Calu3 (cell line): ENCODE measurements around the gene UGT2B15. TPM values are rescaled to one million over a fixed set of nuclear protein-coding genes. Genes with fewer than 3 reads are reported as not detected.
"Not testable (repeated sequence)": the region's sequence is repeated elsewhere in the genome, so short reads cannot be mapped to it uniquely, and the experiment has no call there.

Experiments used
- BruUV-seq: library from RNA; stranded (reverse); fragments of 400-500 nt; replicated peaks from 2 replicates; lab custom pipeline; 2021; lab: Mats Ljungman, UMichigan
- CTCF ChIA-PET: fragments of 300-600 bp; sonication (Branson Sonifier 250); formaldehyde crosslinking; loops from one replicate; lab custom pipeline; 2022; ENCODE audit warnings: antibody characterized with exemption; lab: Charles Lee
- DNase-seq: peaks from one replicate; pipeline ENCODE4 v3.0.0; 2022
- H3K27ac Mint-ChIP-seq: one replicate; pipeline ENCODE4 v1.8.0; 2022; ENCODE audit warnings: mixed read lengths; ENCODE audit not compliant: unreplicated experiment
- H3K27me3 Mint-ChIP-seq: one replicate; pipeline ENCODE4 v1.8.0; 2022; ENCODE audit warnings: mixed read lengths; ENCODE audit not compliant: unreplicated experiment
- H3K36me3 Mint-ChIP-seq: one replicate; pipeline ENCODE4 v1.8.0; 2022; ENCODE audit warnings: mild to moderate bottlenecking, moderate library complexity, mixed read lengths; ENCODE audit not compliant: insufficient read depth, unreplicated experiment
- H3K4me1 Mint-ChIP-seq: one replicate; pipeline ENCODE4 v1.8.0; 2022; ENCODE audit warnings: mild to moderate bottlenecking, low read depth, mixed read lengths; ENCODE audit not compliant: unreplicated experiment
- H3K4me3 Mint-ChIP-seq: one replicate; pipeline ENCODE4 v1.8.0; 2022; ENCODE audit warnings: mild to moderate bottlenecking, low read depth, moderate library complexity, mixed read lengths; ENCODE audit not compliant: unreplicated experiment
- H3K9me3 Mint-ChIP-seq: one replicate; pipeline ENCODE4 v1.8.0; 2022; ENCODE audit warnings: low read depth, mixed read lengths; ENCODE audit not compliant: unreplicated experiment
- CTCF ChIP-seq: fragments of 200-600 bp; IDR thresholded peaks from one replicate; pipeline ENCODE4 v1.8.0; 2022; ENCODE audit warnings: antibody characterized with exemption; ENCODE audit not compliant: unreplicated experiment
- intact Hi-C: fragments of 100-400 bp; cut with micrococcal nuclease; formaldehyde crosslinking; loops from one replicate; pipeline ENCODE4 v1.10.0; 2022; ENCODE audit not compliant: unreplicated experiment
- total RNA-seq: library from RNA; stranded (reverse); gene quantifications from 2 replicates; pipeline ENCODE4 v1.2.3, GENCODE V29; 2022

The UGT2B15 gene
- total RNA-seq, 1 experiment from 2014 or later: 0.50 TPM

GRCh38 chr4:68668537-68669163, 1.8 kb downstream of the UGT2B15 start:
- H3K4me1 Mint-ChIP-seq: peaks cover 14% of the 10 kb centered on the region
- H3K4me3 Mint-ChIP-seq, H3K27me3 Mint-ChIP-seq, H3K9me3 Mint-ChIP-seq, CTCF ChIA-PET, DNase-seq, H3K36me3 Mint-ChIP-seq, intact Hi-C loops, H3K27ac Mint-ChIP-seq, BruUV-seq: not testable (repeated sequence)

GRCh38 chr4:68667551-68667950, 2.9 kb downstream of the UGT2B15 start:
- H3K27me3 Mint-ChIP-seq, BruUV-seq, H3K36me3 Mint-ChIP-seq, H3K9me3 Mint-ChIP-seq, intact Hi-C loops, CTCF ChIA-PET, H3K4me3 Mint-ChIP-seq, DNase-seq: not testable (repeated sequence)
- Mint-ChIP-seq H3K4me1 (peaks cover 14% of the 10 kb centered on the region), H3K27ac (peak overlapping the region; percentile 41)

- H3K9me3 Mint-ChIP-seq, intact Hi-C loops, H3K4me3 Mint-ChIP-seq, H3K27ac Mint-ChIP-seq, H3K27me3 Mint-ChIP-seq, H3K36me3 Mint-ChIP-seq, DNase-seq, BruUV-seq, CTCF ChIA-PET: not testable (repeated sequence)
- H3K4me1 Mint-ChIP-seq: peaks cover 15% of the 10 kb centered on the region
Measured at GRCh38 chr4:68664721-68665120, 5.7 kb downstream of the UGT2B15 start.

GRCh38 chr4:68662836-68663574, 7.4 kb downstream of the UGT2B15 start:
- H3K4me3 Mint-ChIP-seq, CTCF ChIA-PET, H3K27me3 Mint-ChIP-seq, H3K9me3 Mint-ChIP-seq, H3K27ac Mint-ChIP-seq, intact Hi-C loops, BruUV-seq, H3K36me3 Mint-ChIP-seq, DNase-seq: not testable (repeated sequence)
- H3K4me1 Mint-ChIP-seq: peaks cover 15% of the 10 kb centered on the region

- no TSS peak for BruUV-seq
- intact Hi-C loops: loop anchor here (5.0 kb wide), 4 partner anchors 161 to 379 kb away; no protein-coding TSS in a partner anchor
- Mint-ChIP-seq H3K9me3 (no peaks in the 10 kb centered on the region), H3K27ac (peak overlapping the region; percentile 60), H3K36me3 (peaks cover 12% of the 10 kb centered on the region), H3K27me3 (no peaks in the 10 kb centered on the region), H3K4me3 (no peak overlapping the region), H3K4me1 (peaks cover 18% of the 10 kb centered on the region)
- DNase-seq: no peak
- CTCF ChIA-PET: no interaction called here
- TF ChIP-seq CTCF: no peak
Measured at GRCh38 chr4:68658672-68659071, 11.8 kb downstream of the UGT2B15 start.

GRCh38 chr4:68657022-68657594, 13.3 kb downstream of the UGT2B15 start:
- H3K4me1 Mint-ChIP-seq: peaks cover 18% of the 10 kb centered on the region
- CTCF ChIA-PET, H3K27me3 Mint-ChIP-seq, DNase-seq, H3K9me3 Mint-ChIP-seq: not testable (repeated sequence)
- peak overlapping the region; percentile 12 for H3K4me3 Mint-ChIP-seq
- H3K27ac Mint-ChIP-seq: peak overlapping the region; percentile 88
- peaks cover 12% of the 10 kb centered on the region for H3K36me3 Mint-ChIP-seq
- BruUV-seq: TSS peak; percentile 34
- intact Hi-C loops: loop anchor here (2.0 to 5.0 kb wide), 5 partner anchors 160 to 380 kb away; no protein-coding TSS in a partner anchor

- Mint-ChIP-seq H3K27ac (peak overlapping the region; percentile 88), H3K36me3 (peaks cover 12% of the 10 kb centered on the region), H3K4me1 (peaks cover 24% of the 10 kb centered on the region), H3K4me3 (peak overlapping the region; percentile 12)
- intact Hi-C loops: loop anchor here (2.0 to 5.0 kb wide), 5 partner anchors 159 to 381 kb away; no protein-coding TSS in a partner anchor
- H3K9me3 Mint-ChIP-seq, BruUV-seq, DNase-seq, H3K27me3 Mint-ChIP-seq, CTCF ChIA-PET: not testable (repeated sequence)
Measured at GRCh38 chr4:68656445-68656973, 13.9 kb downstream of the UGT2B15 start.
